Measurements from ENCODE around the gene DMAC2. TPM values are rescaled to one million over a fixed set of nuclear protein-coding genes. Genes with fewer than 3 reads are reported as not detected.
"Not testable (repeated sequence)": the region's sequence is repeated elsewhere in the genome, so short reads cannot be mapped to it uniquely, and the experiment has no call there.

DMAC2 gene
- polyA plus RNA-seq, 3 donors, result 60.1 to 67.4 (median 61.4) TPM

GRCh38 chr19:41403181-41403970, 36.3 kb downstream of the DMAC2 start:
- no peak for DNase-seq (ENCODE audit: low read depth in 3 of 3, low spot score in 2 of 3)

- DNase-seq (ENCODE audit: low read depth in 3 of 3, low spot score in 2 of 3), result no peak
Measured at GRCh38 chr19:41402010-41402409, 37.7 kb downstream of the DMAC2 start.

- no peak for DNase-seq (ENCODE audit: low read depth in 3 of 3, low spot score in 2 of 3)
Measured at GRCh38 chr19:41401483-41401882, 38.2 kb downstream of the DMAC2 start.

GRCh38 chr19:41399525-41399924, 40.2 kb downstream of the DMAC2 start:
- DNase-seq (ENCODE audit: low read depth in 3 of 3, low spot score in 2 of 3), result no peak

- no peak for DNase-seq (ENCODE audit: low read depth in 3 of 3, low spot score in 2 of 3)
Measured at GRCh38 chr19:41399091-41399490, 40.6 kb downstream of the DMAC2 start.

GRCh38 chr19:41398598-41398997, 41.1 kb downstream of the DMAC2 start:
- DNase-seq (ENCODE audit: low read depth in 3 of 3, low spot score in 2 of 3), result no peak

GRCh38 chr19:41398050-41398418, 41.7 kb downstream of the DMAC2 start:
- no peak for DNase-seq (ENCODE audit: low read depth in 3 of 3, low spot score in 2 of 3)

- peak; percentile 99 to 100 (median 100) for DNase-seq (ENCODE audit: low read depth in 3 of 3, low spot score in 2 of 3)
Measured at GRCh38 chr19:41397086-41398049, 42.3 kb downstream of the DMAC2 start, which contains the start of the genes BCKDHA and EXOSC5. BCKDHA (plus strand) TSS chr19:41397818; CDS start chr19:41397828, 10 bp downstream. EXOSC5 (minus strand) TSS chr19:41397359; CDS start chr19:41397328, 31 bp downstream.

GRCh38 chr19:41395355-41395754, 44.4 kb downstream of the DMAC2 start:
- DNase-seq (ENCODE audit: low read depth in 3 of 3, low spot score in 2 of 3), result no peak

GRCh38 chr19:41392775-41393174, 46.9 kb downstream of the DMAC2 start:
- no peak for DNase-seq (ENCODE audit: low read depth in 3 of 3, low spot score in 2 of 3)

- no peak for DNase-seq (ENCODE audit: low read depth in 3 of 3, low spot score in 2 of 3)
Measured at GRCh38 chr19:41391618-41392017, 48.1 kb downstream of the DMAC2 start.

GRCh38 chr19:41386442-41386841, 53.3 kb downstream of the DMAC2 start:
- DNase-seq (ENCODE audit: low read depth in 3 of 3, low spot score in 2 of 3), result no peak

- DNase-seq (ENCODE audit: low read depth in 3 of 3, low spot score in 2 of 3), result no peak
Measured at GRCh38 chr19:41384351-41384750, 55.4 kb downstream of the DMAC2 start.

GRCh38 chr19:41381536-41381935, 58.2 kb downstream of the DMAC2 start:
- not testable (repeated sequence) for DNase-seq (ENCODE audit: low read depth in 3 of 3, low spot score in 2 of 3)

Other genes starting within 250 kb of the DMAC2 start
- under 1 TPM; 0.51 to 0.54 (median 0.53) TPM for gene CYP2S1, start 246.7 kb downstream of the DMAC2 start, polyA plus RNA-seq (ENCODE audit: insufficient read length in 3 of 3)
- 10 to 100 TPM; 28.6 to 33.9 (median 32.1) TPM for gene AXL, start 220.7 kb downstream of the DMAC2 start, polyA plus RNA-seq (ENCODE audit: insufficient read length in 3 of 3)
- gene HNRNPUL1, start 175.5 kb downstream of the DMAC2 start, polyA plus RNA-seq (ENCODE audit: insufficient read length in 3 of 3), result 100 to 1,000 TPM; 197 to 213 (median 202) TPM
- gene CCDC97, start 129.7 kb downstream of the DMAC2 start, polyA plus RNA-seq (ENCODE audit: insufficient read length in 3 of 3), result 10 to 100 TPM; 30.8 to 32.1 (median 31.3) TPM
- gene TGFB1, start 86.0 kb downstream of the DMAC2 start, polyA plus RNA-seq (ENCODE audit: insufficient read length in 3 of 3), result 10 to 100 TPM; 26.0 to 33.7 (median 27.7) TPM
- 1 to 10 TPM; 5.5 to 7.9 (median 6.1) TPM for gene B9D2, start 75.8 kb downstream of the DMAC2 start, polyA plus RNA-seq (ENCODE audit: insufficient read length in 3 of 3)
- 1 to 10 TPM; 7.5 to 8.9 (median 8.7) TPM for gene TMEM91, start 63.4 kb downstream of the DMAC2 start, polyA plus RNA-seq (ENCODE audit: insufficient read length in 3 of 3)
- 10 to 100 TPM; 12.5 to 17.4 (median 14.3) TPM for gene EXOSC5, start 42.6 kb downstream of the DMAC2 start, polyA plus RNA-seq (ENCODE audit: insufficient read length in 3 of 3)
- gene BCKDHA, start 42.1 kb downstream of the DMAC2 start, polyA plus RNA-seq (ENCODE audit: insufficient read length in 3 of 3), result 10 to 100 TPM; 34.9 to 43.2 (median 38.2) TPM
- 1 to 10 TPM; 2.9 to 4.9 (median 3.7) TPM for gene B3GNT8, start 12.5 kb downstream of the DMAC2 start, polyA plus RNA-seq (ENCODE audit: insufficient read length in 3 of 3)
- 1 to 10 TPM; 2.8 to 6.5 (median 6.3) TPM for gene ERICH4, start 3.2 kb upstream of the DMAC2 start, polyA plus RNA-seq (ENCODE audit: insufficient read length in 3 of 3)
- gene CEACAM21, start 136.3 kb upstream of the DMAC2 start, polyA plus RNA-seq (ENCODE audit: insufficient read length in 3 of 3), result 1 to 10 TPM in 2 of 3 donors, under 1 TPM in 1; 0.86 to 1.6 (median 1.6) TPM
- gene CEACAM4, start 187.2 kb upstream of the DMAC2 start, polyA plus RNA-seq (ENCODE audit: insufficient read length in 3 of 3), result under 1 TPM in 1 of 3 donors, not detected in 2; 0.16 TPM
- gene CEACAM7, start 248.4 kb upstream of the DMAC2 start, polyA plus RNA-seq (ENCODE audit: insufficient read length in 3 of 3), result not detected